Activated CD4-positive, alpha-beta T cell treated with anti-CD3 and anti-CD28 coated beads, Interleukin-2, Interleukin-4, amounts not matched to agents 100 ng/mL and 50 ng/mL, durations not matched to agents 16 hours and 8 hours (primary cell): ENCODE results near the gene SRPK2.
"Not testable (repeated sequence)": the region's sequence is repeated elsewhere in the genome, so short reads cannot be mapped to it uniquely, and the experiment has no call there.

Experiments
- DNase-seq: peaks from one replicate; pipeline ENCODE4 v3.0.0-alpha.2; 2020; ENCODE audit warnings: low spot score

Gene SRPK2

GRCh38 chr7:105376908-105377533 is 11.7 kb downstream of the SRPK2 start:
- no peak for DNase-seq

GRCh38 chr7:105369944-105370343 is 18.8 kb downstream of the SRPK2 start:
- no peak for DNase-seq

GRCh38 chr7:105367458-105367857 is 21.3 kb downstream of the SRPK2 start:
- no peak for DNase-seq

- DNase-seq, result no peak
Observed at GRCh38 chr7:105365541-105366534, 22.9 kb downstream of the SRPK2 start.

GRCh38 chr7:105364684-105365083 is 24.0 kb downstream of the SRPK2 start:
- no peak for DNase-seq

- DNase-seq, result not testable (repeated sequence)
Observed at GRCh38 chr7:105363657-105364056, 25.1 kb downstream of the SRPK2 start.

DNA sequence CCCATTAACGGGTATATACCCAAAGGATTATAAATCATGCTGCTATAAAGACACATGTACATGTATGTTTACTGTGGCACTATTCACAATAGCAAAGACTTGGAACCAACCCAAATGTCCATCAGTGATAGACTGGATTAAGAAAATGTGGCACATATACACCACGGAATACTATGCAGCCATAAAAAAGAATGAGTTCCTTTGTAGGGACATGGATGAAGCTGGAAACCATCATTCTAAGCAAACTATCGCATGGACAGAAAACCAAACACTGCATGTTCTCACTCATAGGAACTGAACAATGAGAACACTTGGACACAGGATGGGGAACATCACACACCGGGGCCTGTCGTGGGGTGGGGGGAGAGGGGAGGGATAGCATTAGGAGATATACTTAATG is 26.0 kb downstream of the SRPK2 start:
- DNase-seq, result not testable (repeated sequence)

GRCh38 chr7:105361995-105362394 is 26.7 kb downstream of the SRPK2 start:
- DNase-seq, result not testable (repeated sequence)

- not testable (repeated sequence) for DNase-seq
Observed at GRCh38 chr7:105360149-105360548, 28.6 kb downstream of the SRPK2 start.

DNA sequence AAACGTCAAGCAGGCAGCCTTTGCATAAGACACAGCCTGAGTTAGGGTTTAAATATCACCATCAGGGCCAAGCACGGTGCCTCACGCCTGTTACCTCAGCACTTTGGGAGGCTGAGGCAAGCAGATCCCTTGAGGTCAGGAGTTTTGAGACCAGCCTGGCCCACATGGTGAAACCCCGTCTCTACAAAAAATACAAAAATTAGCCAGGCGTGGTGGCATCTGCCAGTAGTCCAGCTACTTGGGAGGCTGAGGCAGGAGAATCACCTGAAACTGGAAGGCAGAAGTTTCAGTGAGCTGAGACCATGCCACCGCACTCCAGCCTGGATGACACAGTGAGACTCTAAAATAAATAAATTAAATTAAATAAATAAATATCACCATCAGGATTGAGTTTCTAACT is 33.0 kb downstream of the SRPK2 start:
- no peak for DNase-seq

- DNase-seq, result no peak
Observed at GRCh38 chr7:105354383-105354782, 34.3 kb downstream of the SRPK2 start.

GRCh38 chr7:105353752-105354328 is 34.9 kb downstream of the SRPK2 start:
- no peak for DNase-seq

DNA sequence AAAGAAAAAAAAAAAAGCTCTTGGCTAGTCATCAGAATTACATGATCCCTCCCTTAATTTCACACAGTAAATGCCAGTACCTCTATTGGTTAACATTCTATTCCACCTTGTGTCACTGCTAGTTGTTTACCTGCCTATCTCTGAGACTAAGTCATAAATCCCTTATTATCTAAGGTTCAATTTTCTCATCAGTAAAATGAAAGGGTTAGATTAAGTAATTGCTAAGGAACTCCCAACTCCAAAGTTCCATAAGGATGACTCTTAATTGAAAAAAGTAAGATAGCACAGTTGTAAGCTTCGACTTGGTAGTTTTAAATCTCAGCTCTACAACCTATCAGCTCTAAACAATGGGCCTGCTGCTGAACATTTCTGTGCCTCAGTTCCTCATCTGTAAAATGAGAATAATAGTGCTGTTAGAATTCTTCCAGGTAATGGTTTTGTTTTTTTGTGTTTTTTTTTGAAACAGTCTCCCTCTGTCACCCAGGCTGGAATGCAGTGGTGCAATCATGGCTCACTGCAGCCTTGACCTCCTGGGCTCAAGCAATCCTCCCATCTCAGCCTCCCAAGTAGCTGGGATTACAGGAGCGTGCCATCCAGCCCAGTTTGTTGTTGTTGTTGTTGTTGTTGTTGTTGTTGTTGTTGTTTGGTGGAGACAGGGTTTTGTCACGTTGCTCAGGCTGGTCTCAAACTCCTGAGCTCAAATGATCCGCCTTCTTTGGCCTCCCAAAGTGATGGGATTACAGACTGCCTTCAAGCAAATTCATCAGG is 35.6 kb downstream of the SRPK2 start:
- DNase-seq, result no peak

DNA sequence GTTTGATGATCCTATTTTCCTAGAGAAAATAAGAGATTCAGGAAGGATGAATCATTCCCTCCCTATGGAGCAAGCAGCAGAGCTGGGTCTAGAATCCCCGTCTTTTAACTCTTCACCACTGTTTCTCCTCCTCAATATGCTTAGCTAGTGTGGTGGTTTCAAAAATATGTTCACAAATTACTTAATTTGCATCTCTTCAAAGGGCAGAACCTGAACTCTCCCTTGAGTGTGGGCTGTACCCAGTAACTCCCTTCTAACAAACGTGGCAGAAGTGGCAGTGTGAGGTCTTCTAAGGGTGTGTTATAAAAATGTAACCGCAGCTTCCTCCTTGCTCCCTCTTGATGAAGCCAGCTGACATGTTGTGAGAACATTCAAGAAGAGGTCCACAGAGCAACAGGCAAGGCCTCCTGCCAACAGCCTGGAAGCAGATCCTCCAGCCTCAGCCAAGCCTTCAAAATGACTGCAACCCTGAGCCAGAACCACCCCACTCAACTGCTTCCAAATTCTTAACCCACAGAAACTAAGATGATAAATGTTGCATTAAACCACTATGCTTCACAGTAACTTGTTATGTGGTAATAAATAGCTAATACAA is 36.6 kb downstream of the SRPK2 start:
- DNase-seq, result peak; percentile 71

DNA sequence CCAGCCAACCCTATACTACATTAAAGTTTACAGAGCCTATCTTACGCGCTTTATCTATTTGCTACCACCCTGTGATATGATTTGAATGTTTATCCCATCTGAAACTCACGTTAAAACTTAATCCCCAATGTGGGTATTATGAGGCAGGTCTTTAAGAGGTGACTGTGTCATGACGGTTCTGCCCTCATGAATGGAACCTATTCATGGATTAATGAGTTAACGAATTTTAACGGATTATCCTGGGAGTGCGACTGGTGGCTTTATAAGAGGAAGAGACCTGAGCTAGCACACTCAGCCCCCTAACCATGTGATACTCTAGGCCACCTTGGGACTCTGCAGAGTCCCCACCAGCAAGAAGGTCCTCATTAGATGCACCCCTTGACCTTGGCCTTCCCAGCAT is 37.8 kb downstream of the SRPK2 start:
- no peak for DNase-seq

DNA sequence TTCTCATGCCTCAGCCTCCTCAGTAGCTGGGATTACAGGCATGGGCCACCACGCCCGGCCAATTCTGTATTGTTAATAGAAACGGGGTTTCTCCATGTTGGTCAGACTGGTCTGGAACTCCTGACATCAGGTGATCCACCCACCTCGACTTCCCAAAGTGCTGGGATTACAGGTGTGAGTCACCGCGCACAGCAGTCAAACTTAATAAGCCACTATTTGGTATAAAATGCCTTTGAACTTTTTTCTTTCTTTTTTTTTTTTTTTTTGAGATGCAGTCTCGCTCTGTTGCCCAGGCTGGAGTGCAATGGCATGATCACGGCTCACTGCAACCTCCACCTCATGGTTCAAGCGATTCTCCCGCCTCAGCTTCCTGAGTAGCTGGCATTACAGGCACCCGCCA is 40.5 kb downstream of the SRPK2 start:
- not testable (repeated sequence) for DNase-seq

GRCh38 chr7:105346593-105347322 is 42.0 kb downstream of the SRPK2 start:
- peak; percentile 41 for DNase-seq

DNA sequence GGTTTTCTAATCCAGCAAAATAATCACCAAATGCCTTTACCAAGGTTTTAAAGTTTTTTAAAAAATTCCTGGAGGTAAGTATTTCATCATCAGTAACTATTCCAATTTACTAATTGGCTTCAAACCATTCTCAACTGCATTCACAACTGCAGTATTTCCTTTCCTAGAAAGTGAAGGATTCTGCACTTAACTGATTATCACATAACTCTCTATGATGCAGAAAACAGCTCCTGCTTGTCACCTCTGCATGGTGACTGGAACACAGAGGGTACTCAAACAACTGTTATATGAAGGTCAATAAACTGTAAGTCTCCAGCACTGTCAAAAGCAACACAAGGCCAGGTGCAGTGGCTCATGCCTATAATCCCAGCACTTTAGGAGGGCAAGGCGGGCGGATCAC is 42.6 kb downstream of the SRPK2 start:
- no peak for DNase-seq

GRCh38 chr7:105345725-105346124 is 43.0 kb downstream of the SRPK2 start:
- DNase-seq, result no peak

GRCh38 chr7:105345003-105345402 is 43.7 kb downstream of the SRPK2 start:
- DNase-seq, result no peak
